ENCODE results near the gene CISTR.
A peak's percentile ranks its signal among the peaks of the same experiment; 100 is the strongest.

The CISTR gene

GRCh38 chr12:53714004-53714403, 37.8 kb downstream of the CISTR start:
- DNase-seq, result no peak

DNA sequence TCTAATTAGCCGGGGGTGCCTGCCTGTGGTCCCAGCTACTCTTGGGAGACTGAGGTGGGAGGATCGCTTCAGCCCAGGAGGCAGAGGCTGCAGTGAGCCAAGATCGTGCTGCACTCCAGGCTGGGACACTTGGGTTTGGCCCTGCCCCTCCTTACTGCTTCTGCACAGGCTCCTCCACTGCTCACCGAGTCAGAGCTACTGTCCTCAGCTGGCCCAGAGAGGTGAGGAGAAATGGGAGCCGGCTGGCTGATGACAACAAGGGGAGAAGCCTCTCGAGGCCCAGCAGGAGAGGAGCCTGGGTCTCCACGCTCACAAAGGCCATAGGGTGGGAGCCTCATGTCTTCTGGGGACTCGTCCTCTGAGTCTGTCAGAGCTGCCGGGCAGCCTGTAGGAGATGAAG, 38.3 kb downstream of the CISTR start:
- no peak for DNase-seq

DNA sequence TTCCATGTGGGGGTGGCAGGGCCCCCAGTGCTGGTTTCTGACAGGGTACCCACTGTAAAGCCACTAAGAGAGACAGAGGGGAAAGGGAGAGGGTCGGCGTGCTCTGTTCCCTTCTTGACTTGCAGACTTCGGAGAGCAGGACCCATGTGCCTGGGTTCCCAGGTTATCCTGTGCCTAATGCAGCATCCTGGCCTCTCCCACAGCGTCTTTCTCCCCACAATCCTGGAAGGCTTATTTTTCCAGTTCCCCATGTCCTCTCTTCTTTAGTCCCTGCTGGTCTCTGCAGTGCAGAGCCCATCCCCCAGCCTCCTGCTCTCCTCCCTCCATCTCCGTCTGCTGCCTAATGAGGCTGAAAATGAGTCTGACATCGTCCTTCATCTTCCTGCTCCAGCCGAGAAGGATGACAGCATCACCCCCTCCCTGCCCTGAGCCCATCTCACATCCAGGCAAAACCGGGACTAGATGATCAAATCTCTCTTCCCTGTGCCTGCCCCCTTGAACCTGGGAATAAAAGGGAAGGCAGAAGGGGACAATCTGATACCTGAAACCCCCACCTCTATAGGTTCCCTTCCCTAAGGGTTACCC, 39.6 kb downstream of the CISTR start:
- no peak for DNase-seq

GRCh38 chr12:53710091-53710490, 41.7 kb downstream of the CISTR start:
- DNase-seq, result no peak

DNA sequence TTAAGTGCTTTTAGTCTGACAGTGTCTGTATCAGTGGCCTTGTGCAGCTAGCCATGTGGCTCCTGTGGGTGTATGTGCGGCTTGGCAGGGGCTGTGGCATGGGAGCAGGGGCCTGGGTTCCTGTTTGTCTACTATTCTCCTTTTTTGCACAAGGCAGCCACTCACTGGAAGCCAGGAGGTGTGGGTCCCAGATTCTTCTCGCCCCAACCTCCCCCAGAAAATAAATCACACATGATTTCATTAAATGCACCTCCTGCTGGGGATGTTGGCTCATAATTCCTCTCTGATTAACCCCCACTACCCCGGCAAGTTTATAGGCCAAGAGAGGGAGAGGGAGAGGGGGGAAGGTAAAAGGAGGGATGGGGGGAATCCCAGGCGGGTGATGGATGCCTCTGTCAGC, 42.1 kb downstream of the CISTR start:
- DNase-seq, result no peak

GRCh38 chr12:53706080-53706479, 45.7 kb downstream of the CISTR start:
- DNase-seq, result no peak

DNA sequence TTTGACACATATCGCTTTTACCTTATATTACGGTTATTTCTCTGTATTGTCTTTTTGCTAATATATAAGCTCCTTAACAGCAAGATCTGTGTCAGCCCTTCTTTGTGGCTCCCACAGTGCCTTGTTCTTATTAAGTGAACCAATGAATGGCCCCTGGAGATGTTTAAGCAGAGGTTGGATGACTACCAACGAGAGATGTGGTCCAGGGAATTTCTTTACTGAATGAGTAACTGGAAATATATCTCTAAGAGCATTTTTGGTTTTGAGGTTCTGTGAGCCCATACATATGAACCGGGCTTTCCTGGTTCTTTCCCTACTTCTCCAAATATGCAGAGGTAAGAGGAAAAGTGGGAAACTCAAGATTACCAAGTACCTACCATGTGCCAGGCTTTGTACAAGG, 48.0 kb downstream of the CISTR start:
- no peak for DNase-seq

GRCh38 chr12:53701518-53702264, 50.1 kb downstream of the CISTR start:
- DNase-seq, result peak; percentile 80

GRCh38 chr12:53700567-53700966, 51.2 kb downstream of the CISTR start:
- DNase-seq, result no peak

DNA sequence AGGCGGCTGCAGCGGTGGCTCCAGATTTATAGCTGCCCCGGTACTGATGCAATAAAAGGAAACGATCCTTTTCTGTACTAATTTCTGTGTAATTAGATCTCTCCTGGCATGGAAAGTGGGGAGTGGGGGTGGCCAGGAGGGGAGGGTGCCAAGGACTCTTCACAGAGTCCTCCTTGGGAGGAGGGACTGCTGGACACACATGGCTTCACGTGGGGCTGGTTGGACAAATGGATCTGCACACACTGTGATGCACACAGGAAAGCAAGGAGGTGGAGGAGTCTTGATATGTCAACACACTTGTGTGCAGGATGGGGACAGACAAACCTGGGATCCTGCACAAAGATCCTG, 52.1 kb downstream of the CISTR start:
- no peak for DNase-seq

DNA sequence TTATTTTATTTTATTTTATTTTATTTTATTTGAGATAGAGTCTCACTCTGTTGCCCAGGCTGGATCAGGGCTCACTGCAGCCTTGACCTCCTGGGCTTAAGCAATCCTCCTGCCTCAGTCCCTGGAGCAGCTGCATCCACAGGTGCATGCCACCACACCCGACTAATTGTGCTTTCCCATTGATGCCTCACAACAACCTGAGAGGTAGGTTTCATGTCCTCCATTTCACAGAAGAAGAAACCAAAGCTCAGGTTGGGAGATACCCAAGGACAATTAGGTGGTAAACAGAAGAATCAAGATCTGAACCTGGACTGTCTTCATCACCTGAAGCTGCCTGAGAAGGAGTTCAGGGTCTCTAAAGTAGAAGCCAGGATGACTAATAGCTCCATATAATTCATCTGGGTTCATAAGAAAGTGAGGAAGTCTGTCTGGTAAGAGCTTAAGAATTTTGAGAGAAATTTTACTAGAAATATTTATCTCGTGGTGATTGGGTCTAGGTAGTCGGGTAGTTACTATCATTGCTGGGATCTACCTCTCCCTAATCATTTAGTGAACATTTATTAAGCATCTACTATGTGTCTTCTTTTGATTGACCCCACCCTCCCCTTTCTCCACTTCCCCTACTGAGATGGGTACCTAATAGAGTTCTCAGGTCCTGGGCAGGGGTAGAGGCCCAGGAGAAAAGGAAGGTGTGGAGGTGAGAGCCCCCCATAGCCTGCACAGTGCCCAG, 52.7 kb downstream of the CISTR start:
- DNase-seq, result no peak

DNA sequence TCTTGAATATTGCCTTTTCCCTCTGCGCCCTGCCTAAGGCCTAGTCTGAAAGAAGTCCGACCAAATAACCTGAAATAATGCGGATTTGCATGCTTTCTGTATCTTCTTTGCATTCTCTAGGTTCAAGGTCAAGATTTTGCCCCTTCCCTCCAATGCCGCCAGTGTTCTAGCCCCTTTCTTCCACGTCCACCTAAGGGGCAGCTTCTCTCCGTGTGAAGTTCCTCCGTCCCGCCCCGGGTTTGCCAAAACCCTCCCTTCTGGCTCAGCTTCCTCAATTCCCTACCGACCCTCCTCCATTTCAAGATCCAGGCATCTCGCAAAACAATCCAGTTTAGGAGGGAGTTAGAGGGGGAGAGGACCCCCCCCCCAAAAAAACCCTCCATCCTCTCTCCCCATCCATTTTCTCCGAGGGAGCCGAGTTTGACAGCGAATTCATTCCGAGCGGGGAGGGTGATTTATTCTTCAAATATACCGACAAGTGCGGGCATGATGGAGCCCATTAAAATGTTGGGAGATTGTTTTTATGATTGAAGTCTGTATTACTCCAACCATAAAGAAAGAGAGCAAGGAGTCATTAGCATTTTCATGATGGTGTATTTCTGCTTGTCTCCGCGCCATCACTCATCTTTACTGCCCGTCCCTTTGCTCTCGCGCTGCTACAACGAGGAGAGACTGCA, 55.0 kb downstream of the CISTR start:
- no peak for DNase-seq

Data from activated T-cell treated with anti-CD3 and anti-CD28 coated beads, Interleukin-2, amount 50 U/mL, for 1 hour (primary cell).